PC-3 (cell line): ENCODE results near the gene CENPT.

Experiments used
- CTCF ChIP-seq: fragments of 300-600 bp; sonication (generic); conservative IDR thresholded peaks from 2 replicates; pipeline ENCODE4 v1.5.1; 2017; ENCODE audit warnings: antibody characterized with exemption, low read depth, mild to moderate bottlenecking, low read length
- EZH2 ChIP-seq: fragments of 300-600 bp; sonication (generic); IDR thresholded peaks from one replicate; pipeline ENCODE4 v1.6.1; 2017; ENCODE audit warnings: antibody characterized with exemption, mild to moderate bottlenecking, low read length; ENCODE audit not compliant: unreplicated experiment
- EZH2phosphoT487 ChIP-seq: fragments of 300-600 bp; sonication (generic); IDR thresholded peaks from 2 replicates; pipeline ENCODE4 v1.6.1; 2018; ENCODE audit warnings: mild to moderate bottlenecking, antibody characterized with exemption, low read length, borderline replicate concordance

GRCh38 chr16:67881621-67882161, 34.2 kb upstream of the CENPT start:
- no peak for TF ChIP-seq CTCF
- TF ChIP-seq EZH2phosphoT487, result no peak
- no peak for TF ChIP-seq EZH2
